ENCODE data around the gene OSBPL7.
"Not testable (repeated sequence)": the region's sequence is repeated elsewhere in the genome, so short reads cannot be mapped to it uniquely, and the experiment has no call there.

Gene OSBPL7

GRCh38 chr17:47803201-47803600, 18.4 kb downstream of the OSBPL7 start:
- DNase-seq, result no peak

DNA sequence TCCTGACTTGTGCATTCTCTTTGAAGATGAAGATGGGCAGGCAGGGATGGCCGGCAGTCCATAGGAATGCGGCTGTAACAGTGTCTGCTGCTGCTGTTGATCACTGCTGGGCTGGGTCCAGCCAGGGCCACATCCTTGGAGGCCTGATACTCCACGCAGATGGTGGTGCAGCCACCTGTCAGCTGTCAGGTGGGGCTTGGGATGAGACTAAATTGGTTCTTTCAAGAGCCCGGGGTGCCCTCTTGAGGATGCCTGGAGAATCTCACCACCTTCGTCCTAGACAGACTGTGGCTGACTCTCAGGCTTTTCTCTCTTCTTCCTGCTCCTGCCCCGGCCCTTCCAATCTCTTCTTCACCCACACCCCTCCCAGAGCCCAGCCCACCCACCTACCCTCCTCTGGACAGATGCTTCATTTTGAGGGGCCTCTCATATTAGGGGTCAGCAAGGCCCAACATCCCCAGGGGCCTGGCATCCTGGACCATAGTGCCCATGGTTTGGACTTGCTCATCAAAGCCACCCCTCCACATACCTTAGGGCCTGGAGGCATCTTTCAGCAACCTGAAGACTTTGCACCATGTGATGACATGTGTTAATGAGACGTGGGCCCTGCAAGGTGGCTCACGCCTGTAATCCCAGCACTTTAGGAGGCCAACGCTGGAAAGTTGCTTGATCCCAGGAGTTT, 19.1 kb downstream of the OSBPL7 start:
- DNase-seq, result peak; percentile 71

DNA sequence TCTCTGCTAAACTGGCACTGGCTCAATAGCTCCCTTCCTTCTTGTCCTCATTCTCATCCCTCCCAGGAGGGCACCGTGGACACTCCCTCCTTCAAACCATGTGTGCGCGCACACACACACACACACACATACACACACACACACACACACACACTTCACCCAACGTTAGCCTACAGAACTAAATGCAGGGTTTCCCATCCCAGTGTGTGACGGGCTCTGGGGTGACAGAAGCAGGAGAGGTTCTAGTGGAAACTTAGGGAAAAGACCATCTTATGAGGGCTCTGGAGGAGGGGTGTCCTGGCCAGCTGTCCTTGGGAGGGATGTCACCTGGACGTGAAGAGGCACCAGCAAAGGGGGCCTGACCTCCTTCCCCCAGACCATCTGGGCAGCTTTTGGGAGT, 19.7 kb downstream of the OSBPL7 start:
- no peak for DNase-seq

DNA sequence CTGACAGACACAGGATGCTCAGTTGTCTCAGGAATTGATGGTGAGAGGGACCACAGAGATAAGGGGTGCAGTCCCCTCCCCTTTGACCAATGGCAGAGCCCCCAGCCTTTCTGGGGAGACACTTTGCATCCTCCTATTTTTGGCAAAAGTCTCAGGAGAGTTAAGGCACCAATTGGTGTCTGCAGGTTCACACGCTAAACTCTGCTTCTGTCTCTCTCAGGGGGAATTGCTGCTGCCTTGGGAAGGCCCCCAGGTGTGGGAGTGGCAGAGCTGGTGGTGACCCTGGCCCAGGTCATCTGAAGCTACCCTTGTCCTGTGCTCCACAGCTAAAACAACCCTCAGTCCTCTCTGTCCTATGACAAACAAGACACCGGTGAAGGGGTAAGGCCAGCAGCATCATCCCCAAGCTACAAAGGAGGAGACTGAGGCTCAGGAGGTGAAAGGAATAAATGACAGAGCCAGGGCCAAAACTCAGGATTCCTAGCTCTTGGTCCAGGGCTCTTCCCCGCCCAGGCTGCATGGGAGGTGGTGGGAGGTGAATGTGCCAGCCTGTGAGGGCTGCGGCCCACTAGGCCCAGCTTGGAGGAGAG, 20.3 kb downstream of the OSBPL7 start:
- DNase-seq, result no peak

- DNase-seq, result no peak
Measured at GRCh38 chr17:47800686-47801085, 20.9 kb downstream of the OSBPL7 start.

GRCh38 chr17:47797797-47798196, 23.8 kb downstream of the OSBPL7 start:
- DNase-seq, result no peak

DNA sequence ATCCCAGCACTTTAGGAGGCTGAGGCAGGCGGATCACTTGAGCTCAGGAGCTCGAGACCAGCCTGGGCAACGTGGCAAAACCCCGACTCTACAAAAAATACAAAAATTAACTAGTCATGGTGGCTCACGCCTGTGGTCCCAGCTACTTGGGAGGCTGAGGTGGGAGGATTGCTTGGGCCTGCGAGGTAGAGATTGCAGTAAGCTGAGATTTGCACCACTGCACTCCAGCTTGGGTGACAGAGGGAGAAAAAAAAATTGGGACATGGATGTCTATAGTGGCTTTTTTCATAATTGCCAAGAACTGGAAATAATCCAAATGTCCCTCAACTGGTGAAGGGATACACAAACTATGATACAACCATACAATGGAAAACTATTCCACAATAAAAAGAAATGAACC, 28.6 kb downstream of the OSBPL7 start:
- no peak for DNase-seq

- no peak for DNase-seq
Measured at GRCh38 chr17:47792457-47792856, 29.1 kb downstream of the OSBPL7 start.

GRCh38 chr17:47791025-47791424, 30.6 kb downstream of the OSBPL7 start:
- no peak for DNase-seq

GRCh38 chr17:47789611-47790561, 31.7 kb downstream of the OSBPL7 start:
- peak; percentile 56 for DNase-seq

- DNase-seq, result no peak
Measured at GRCh38 chr17:47785538-47786123, 36.0 kb downstream of the OSBPL7 start.

- no peak for DNase-seq
Measured at GRCh38 chr17:47781397-47781796, 40.2 kb downstream of the OSBPL7 start.

- no peak for DNase-seq
Measured at GRCh38 chr17:47778184-47778635, 43.4 kb downstream of the OSBPL7 start.

DNA sequence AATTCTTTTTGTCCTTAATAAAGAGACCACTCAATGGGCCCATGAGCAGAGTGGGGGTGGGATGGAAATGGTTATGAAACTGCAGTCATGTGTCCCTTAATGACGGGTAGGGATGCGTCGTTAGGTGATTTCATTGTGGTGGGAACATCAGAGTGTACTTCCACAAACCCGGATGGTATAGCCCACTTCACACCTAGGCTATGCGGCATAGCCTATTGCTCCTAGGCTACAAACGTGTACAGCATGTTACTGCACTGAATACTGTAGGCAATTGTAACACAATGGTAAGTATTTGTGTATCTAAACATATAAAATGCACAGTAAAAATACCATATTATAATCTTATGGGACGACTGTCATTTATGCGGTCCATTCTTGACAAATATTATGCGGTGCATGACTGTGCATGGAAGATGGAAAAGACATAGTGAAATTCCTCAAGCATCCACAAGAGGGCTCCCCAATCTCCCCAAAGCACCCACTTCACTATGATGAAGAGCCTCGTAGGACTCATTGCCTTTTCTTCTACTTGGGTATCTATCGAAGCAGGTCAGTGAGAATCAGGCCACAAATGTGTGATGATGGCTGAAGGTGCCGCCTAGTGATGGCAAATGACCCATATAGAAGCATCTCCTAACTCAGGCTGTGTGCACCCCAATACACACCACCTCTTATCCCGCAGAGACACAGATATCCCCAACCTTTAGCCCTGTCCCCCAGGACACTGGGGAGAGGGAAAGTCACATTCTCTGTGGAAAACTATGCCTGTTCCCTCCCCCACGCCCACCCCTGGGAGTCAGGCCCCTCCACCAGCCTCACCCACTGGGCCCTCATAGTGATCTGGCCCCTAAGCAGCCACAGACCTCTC, 45.0 kb downstream of the OSBPL7 start:
- DNase-seq, result peak; percentile 63

DNA sequence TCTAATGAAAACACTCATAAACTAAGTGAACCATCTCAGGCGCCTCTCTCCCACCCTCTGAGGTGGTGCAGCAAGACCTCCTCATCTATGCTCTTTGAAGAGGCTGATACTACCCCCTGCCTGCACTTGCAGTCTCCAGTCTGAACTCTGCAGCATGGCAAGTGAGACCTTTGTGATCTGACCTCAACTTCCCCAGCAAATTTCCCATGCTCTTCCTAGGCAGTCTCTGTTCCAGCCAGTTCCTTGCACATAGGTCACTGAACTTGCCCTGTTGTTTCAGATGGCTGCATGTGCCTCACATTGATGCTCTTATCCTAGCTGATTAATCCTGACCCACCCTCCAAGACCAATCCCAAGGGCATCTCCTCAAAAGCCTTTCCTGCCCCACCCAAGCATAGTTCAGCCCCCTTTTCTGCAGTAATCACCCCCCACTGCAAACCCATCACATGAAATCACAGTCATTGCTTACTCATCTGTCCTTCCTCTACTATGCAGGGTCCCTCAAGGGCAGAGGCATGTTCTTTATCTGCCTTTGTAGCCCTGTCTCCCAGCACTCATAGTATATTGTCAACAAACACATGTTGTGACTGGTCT, 46.5 kb downstream of the OSBPL7 start:
- DNase-seq, result no peak

GRCh38 chr17:47774331-47774730, 47.3 kb downstream of the OSBPL7 start:
- DNase-seq, result no peak

- not testable (repeated sequence) for DNase-seq
Measured at GRCh38 chr17:47773649-47774048, 47.9 kb downstream of the OSBPL7 start.

GRCh38 chr17:47763913-47764582, 57.5 kb downstream of the OSBPL7 start:
- no peak for DNase-seq

DNA sequence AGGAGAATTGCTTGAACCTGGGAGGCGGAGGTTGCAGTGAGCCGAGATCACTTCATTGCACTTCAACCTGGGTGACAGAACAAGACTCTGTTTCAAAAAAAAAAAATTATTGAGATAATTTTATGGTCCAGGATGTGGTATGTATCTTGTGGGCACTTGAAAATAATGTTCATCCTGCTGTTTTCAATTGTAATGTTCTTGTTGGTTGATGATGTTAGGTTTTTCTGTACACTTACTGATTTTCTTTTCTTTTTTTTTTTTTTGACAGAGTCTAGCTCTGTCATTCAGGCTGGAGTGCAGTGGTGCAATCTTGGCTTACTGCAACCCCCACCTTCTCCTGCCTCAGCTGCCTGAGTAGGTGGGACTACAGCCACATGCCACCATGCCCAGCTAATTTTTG, 58.9 kb downstream of the OSBPL7 start:
- DNase-seq, result no peak

DNA sequence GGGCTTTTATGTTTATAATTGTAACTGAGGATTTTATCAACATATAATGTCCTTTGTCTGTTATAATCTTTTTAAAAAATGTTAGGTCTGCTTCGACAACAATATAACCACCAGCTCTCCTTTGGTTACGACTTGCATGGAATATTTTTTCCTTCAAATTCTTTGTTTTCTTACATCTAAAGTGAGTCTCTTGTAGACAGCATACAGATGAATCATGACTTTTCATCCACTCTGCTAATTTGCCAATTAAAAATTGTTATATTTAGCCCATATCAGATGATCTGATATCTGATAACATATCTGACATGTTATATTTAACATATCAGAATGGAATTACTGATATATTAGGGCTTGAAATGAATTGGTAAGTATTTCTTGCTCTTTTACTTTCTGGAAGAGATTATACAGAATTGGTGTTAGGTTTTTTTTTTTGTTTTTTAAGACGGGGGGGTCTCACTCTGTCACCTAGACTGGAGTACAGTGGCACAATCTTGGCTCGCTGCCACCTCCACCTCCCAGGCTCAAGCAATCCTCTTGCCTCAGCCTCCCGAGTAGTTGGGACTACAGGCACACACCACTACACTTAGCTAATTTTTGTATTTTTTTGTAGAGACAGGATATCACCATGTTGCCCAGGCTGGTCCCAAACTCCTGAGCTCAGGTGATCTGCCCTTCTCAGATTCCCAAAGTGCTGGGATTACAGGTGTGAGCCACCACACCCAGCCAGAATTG, 61.0 kb downstream of the OSBPL7 start:
- no peak for DNase-seq

DNA sequence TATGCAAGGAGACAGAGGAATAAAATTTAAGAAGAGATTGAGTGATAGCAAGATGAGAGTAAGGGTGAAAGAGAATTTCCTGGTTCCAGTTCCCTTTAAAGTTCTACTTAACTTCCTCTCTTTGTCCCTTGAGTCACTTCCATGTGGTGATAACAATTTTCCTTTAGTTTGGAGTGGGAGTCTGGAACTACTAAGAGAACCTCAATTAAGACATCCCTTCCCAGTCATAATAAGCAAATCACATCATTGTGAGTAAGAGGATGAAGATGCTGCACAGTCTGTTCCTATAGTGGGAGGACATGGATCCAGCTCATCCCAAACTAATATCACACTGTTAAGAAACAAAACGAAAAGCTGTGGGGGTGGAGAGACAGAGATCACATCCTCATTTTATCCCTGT, 64.2 kb downstream of the OSBPL7 start:
- DNase-seq, result no peak

Measured in NCI-H1105 treated with DMSO at 0.1 percent for 48 hours (cell line).